ENCODE measurements around the gene EIF1.

DNA sequence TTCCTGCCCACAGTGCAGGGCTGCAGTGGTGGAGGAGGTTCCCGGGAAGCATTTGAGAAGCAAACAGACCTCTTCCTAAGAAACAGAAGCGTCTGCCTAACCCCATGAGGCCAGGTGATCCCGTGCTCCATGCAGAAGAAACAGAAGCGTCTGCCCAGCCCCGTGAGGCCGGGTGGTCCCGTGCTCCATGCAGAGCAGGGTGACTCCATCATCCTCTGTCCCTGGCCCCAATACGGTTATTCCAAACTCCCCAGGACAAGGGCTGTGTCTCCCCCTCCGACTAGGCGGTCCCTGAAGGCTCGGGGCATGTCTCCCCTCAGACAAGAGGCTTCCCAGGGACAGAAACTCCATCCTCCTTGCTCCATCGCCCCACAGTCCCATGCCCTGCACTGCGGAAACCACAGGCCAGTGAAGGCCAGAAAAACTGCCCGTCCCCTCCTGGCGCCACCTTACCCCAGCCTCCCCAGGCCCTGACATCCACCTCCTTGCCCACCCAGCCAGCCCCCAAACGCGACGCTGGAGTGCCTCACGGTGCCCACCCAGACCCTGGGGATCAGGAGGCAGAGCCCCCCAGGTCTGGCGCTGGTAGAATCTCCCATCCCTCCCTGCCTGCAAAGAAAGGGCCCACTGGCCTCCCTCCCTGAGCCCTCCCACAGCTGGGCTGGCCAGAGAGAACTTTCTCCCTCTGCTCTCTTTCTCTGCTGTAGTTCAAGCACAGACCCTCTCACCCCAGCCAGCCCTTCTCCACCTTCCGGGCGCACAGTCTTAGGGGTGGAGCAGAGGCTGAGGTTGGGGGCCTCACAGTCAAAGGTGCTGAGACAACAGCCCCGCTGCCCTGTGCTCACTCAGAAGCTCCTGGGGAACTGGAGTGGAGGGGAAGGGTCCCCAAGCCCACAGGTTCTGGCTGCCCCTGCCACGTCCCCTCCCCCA lies 33.7 kb upstream of the EIF1 start:
- TF ChIP-seq TCF4 (CRISPR knock-in tag; IDR thresholded peaks at IDR 0.05; ENCODE audit: borderline replicate concordance) (no peak), ISL1 (CRISPR knock-in tag; IDR thresholded peaks at IDR 0.05) (no peak), ESRRG (CRISPR knock-in tag; IDR thresholded peaks at IDR 0.05) (no peak), BACH2 (CRISPR knock-in tag; IDR thresholded peaks at IDR 0.05; ENCODE audit: borderline replicate concordance) (no peak), ZFP30 (CRISPR knock-in tag; IDR thresholded peaks at IDR 0.05) (no peak), ZFP3 (CRISPR knock-in tag; IDR thresholded peaks at IDR 0.05) (no peak), ARNTL (CRISPR knock-in tag; IDR thresholded peaks at IDR 0.05; ENCODE audit: borderline replicate concordance, low read depth) (no peak), ZC3H10 (CRISPR knock-in tag; IDR thresholded peaks at IDR 0.05) (no peak), ZNF70 (CRISPR knock-in tag; IDR thresholded peaks at IDR 0.05) (no peak)
- TF ChIP-seq, protein P1, sequence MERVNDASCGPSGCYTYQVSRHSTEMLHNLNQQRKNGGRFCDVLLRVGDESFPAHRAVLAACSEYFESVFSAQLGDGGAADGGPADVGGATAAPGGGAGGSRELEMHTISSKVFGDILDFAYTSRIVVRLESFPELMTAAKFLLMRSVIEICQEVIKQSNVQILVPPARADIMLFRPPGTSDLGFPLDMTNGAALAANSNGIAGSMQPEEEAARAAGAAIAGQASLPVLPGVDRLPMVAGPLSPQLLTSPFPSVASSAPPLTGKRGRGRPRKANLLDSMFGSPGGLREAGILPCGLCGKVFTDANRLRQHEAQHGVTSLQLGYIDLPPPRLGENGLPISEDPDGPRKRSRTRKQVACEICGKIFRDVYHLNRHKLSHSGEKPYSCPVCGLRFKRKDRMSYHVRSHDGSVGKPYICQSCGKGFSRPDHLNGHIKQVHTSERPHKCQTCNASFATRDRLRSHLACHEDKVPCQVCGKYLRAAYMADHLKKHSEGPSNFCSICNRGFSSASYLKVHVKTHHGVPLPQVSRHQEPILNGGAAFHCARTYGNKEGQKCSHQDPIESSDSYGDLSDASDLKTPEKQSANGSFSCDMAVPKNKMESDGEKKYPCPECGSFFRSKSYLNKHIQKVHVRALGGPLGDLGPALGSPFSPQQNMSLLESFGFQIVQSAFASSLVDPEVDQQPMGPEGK (CRISPR knock-in tag; IDR thresholded peaks at IDR 0.05; ENCODE audit: borderline replicate concordance): no peak
- TF ChIP-seq, protein P2, sequence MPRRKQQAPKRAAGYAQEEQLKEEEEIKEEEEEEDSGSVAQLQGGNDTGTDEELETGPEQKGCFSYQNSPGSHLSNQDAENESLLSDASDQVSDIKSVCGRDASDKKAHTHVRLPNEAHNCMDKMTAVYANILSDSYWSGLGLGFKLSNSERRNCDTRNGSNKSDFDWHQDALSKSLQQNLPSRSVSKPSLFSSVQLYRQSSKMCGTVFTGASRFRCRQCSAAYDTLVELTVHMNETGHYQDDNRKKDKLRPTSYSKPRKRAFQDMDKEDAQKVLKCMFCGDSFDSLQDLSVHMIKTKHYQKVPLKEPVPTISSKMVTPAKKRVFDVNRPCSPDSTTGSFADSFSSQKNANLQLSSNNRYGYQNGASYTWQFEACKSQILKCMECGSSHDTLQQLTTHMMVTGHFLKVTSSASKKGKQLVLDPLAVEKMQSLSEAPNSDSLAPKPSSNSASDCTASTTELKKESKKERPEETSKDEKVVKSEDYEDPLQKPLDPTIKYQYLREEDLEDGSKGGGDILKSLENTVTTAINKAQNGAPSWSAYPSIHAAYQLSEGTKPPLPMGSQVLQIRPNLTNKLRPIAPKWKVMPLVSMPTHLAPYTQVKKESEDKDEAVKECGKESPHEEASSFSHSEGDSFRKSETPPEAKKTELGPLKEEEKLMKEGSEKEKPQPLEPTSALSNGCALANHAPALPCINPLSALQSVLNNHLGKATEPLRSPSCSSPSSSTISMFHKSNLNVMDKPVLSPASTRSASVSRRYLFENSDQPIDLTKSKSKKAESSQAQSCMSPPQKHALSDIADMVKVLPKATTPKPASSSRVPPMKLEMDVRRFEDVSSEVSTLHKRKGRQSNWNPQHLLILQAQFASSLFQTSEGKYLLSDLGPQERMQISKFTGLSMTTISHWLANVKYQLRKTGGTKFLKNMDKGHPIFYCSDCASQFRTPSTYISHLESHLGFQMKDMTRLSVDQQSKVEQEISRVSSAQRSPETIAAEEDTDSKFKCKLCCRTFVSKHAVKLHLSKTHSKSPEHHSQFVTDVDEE (CRISPR knock-in tag; IDR thresholded peaks at IDR 0.05): no peak

Data from SK-N-SH treated with all-trans-retinoic acid at 6 μM for 48 hours (cell line).